ENCODE results near the gene IFI27L1.

IFI27L1 gene

DNA sequence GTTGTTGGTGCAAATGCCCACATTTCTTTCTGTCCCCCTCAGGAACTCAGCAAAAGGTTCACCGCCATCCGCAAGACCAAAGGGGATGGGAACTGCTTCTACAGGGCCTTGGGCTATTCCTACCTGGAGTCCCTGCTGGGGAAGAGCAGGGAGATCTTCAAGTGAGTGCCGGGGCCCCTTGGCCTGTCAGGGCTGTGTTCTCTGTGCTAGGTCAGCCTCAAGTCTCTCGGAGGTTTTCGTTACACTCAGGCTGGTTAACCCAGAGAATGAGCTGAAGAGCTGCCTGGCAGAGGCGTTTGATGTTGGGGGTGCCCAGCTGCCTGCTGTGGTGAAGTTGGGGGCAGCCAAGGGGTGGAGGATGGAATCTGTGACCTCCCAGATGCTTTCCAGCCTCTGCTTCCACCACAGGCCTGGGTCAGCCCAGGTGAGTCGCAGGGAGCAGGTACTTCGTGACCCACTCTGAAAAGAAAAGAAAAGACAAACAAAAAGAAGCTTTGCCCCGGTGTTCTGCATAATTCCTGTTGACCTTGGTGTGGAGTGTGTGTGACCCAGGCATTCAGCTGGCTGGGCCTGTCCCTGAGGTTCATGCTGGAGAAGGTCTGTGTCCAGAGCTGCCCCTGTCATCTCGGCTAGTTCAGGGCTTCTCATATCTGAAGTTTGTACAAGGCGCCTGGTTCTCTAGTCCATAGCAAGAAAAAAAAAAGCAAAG lies 42.0 kb upstream of the IFI27L1 start:
- no peak for DNase-seq (ENCODE audit: low read depth)
- no peak overlapping the region for H3K4me3 ChIP-seq (ENCODE audit: low read depth, low read length)
- TF ChIP-seq, protein P1, sequence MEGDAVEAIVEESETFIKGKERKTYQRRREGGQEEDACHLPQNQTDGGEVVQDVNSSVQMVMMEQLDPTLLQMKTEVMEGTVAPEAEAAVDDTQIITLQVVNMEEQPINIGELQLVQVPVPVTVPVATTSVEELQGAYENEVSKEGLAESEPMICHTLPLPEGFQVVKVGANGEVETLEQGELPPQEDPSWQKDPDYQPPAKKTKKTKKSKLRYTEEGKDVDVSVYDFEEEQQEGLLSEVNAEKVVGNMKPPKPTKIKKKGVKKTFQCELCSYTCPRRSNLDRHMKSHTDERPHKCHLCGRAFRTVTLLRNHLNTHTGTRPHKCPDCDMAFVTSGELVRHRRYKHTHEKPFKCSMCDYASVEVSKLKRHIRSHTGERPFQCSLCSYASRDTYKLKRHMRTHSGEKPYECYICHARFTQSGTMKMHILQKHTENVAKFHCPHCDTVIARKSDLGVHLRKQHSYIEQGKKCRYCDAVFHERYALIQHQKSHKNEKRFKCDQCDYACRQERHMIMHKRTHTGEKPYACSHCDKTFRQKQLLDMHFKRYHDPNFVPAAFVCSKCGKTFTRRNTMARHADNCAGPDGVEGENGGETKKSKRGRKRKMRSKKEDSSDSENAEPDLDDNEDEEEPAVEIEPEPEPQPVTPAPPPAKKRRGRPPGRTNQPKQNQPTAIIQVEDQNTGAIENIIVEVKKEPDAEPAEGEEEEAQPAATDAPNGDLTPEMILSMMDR (IDR thresholded peaks at IDR 0.05; ENCODE audit: low read depth, low read length, missing control alignments) = no peak
- in situ Hi-C loops (cut with HindIII; ENCODE audit: low sequenced_read_pairs) = no loop called here

DNA sequence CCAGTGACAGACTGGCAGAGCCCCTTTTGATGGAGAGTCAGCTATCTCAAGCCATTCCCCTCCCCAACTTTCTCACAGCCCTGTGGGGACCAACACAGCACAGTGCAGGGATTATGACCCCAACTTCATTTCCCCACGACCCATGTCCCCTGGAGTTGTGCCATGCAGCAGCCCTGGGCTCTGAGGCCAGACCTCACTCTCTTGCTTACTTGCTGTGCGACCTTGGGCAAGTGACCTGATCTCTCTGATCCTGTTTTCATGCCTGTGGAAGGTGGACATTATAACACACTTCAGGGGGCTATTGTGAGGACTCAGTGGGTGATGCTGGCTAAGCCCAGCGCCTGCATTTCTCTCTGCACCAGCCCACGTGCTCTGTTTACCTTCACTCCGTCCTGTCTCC lies 40.9 kb upstream of the IFI27L1 start:
- TF ChIP-seq, protein P1 (IDR thresholded peaks at IDR 0.05; ENCODE audit: low read depth, low read length, missing control alignments) = no peak
- in situ Hi-C loops (cut with HindIII; ENCODE audit: low sequenced_read_pairs) = no loop called here
- H3K4me3 ChIP-seq (ENCODE audit: low read depth, low read length) = no peak overlapping the region
- DNase-seq (ENCODE audit: low read depth) = no peak

DNA sequence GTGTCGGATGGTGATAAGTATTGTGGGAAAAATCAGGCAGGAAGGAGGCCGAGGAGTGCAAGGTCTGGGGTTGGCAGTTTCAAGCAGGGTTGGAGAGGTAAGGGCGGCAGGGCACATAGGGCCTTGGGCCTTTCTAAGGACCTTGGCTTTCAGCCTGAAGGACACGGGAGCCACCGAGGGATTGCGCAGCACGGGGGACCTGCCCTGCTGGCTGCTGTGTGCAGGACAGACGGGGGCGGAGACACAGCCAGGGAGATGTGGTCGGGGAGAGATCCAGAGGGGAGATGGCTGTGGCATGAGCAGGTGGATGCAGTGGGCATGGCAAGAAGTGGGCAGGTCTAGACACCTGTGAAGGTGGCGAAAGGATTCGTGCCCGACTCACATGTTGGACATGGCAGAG lies 40.3 kb upstream of the IFI27L1 start:
- no peak for DNase-seq (ENCODE audit: low read depth)
- TF ChIP-seq, protein P1 (IDR thresholded peaks at IDR 0.05; ENCODE audit: low read depth, low read length, missing control alignments) = no peak
- no peak overlapping the region for H3K4me3 ChIP-seq (ENCODE audit: low read depth, low read length)
- in situ Hi-C loops (cut with HindIII; ENCODE audit: low sequenced_read_pairs) = no loop called here

DNA sequence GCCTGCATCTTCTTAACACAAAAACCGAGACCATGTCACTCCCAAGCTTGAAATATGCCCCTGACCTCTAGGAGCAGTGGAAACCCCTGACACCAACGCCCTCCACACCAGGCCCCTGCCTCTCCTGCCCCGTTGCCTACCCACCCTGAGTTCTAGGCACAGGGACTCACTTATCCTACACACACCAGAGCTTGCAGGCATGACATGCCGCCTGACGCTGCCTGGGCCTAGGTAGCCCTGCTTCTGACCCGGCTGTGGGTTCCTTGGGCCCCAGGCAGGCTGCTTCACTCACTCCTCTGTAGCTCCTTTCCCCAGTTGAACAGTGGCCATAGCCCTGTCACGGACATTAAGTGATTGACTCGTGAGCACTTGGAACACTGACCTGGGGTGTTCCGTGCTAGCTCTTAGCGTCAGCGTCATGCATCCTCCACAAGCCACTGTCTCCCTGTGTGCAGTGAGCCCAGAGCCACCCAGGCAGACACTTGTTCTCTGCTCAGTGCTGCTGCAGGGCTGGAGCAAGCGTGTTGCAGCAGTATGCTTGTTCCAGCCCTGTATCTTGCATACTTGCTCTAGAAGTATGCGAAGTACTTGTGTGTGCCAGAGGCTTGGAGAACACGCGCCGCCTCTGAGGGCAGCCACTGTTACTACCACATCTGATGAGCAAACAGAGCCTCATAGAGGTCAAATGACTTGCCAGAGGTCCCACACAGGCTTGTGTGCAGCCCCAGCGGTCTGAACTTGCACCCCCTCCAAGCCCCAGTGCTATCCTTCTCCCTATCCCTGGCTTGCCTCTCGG lies 39.4 kb upstream of the IFI27L1 start:
- in situ Hi-C loops (cut with HindIII; ENCODE audit: low sequenced_read_pairs) = no loop called here
- no peak overlapping the region for H3K4me3 ChIP-seq (ENCODE audit: low read depth, low read length)
- no peak for DNase-seq (ENCODE audit: low read depth)
- TF ChIP-seq, protein P1 (IDR thresholded peaks at IDR 0.05; ENCODE audit: low read depth, low read length, missing control alignments) = no peak

DNA sequence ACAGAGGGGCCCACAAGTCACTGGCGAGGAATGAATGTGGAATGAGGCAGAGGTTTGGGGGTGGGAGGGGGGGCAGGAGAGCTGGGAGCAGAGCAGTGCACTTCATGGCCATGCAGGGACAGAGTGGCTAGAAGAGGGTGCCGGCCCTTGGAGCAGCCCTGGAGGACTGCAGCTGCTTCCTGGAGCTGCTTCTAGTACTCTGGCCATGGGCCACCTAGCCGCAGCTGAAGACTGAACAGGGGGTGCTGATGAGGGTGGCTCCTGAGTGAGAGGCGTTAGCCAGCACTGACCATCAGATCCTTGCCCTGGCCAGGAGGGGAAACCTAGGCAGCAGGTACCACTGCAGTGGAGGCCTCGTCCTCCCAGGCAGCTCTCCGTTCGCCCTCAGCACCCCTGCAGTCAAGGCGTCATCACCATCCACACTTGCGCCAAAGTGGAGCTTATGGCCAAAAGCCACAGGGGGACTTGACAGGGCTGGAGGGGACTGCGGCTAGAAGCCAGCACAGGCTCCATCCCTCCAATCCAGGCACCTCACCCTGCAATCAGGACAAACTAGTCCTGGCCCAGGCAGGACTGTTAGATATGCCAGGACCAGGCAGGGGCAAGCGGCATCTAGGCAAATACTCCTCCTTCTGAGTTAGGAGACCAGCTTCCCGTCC lies 38.5 kb upstream of the IFI27L1 start:
- TF ChIP-seq, protein P1 (IDR thresholded peaks at IDR 0.05; ENCODE audit: low read depth, low read length, missing control alignments) = no peak
- DNase-seq (ENCODE audit: low read depth) = no peak
- in situ Hi-C loops (cut with HindIII; ENCODE audit: low sequenced_read_pairs) = no loop called here
- no peak overlapping the region for H3K4me3 ChIP-seq (ENCODE audit: low read depth, low read length)

DNA sequence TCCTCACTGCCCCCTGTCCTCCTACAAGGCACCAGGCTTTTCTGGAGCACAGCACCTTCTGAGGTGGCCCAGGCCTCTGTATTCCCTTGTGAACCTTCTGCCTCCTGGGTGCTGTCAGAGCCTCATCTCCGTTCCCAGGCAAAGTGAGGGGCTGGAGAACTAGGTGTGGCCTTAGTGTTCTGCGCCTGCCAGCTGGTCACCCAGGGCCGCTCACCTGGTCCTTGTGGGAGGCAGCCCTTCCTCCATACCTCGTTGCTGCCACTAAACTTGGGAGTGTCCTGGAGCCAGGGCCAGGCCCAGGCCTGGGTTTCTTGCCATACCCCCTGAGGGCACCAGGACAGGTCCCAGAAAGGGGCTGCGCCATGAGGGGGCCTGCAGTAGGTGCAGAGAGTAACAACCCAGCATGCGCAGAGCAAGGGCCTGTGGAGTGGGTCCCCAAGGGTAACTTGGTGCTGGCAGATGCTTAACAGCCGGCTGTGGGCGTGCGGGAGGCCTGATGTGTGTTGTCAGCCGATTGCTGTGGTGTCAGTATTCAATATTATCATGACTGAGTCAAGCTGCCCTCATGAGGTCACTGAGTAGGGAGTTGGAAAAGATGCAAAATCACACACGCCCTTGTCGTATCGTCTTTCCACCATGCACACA lies 37.9 kb upstream of the IFI27L1 start:
- no peak for DNase-seq (ENCODE audit: low read depth)
- in situ Hi-C loops (cut with HindIII; ENCODE audit: low sequenced_read_pairs) = no loop called here
- no peak overlapping the region for H3K4me3 ChIP-seq (ENCODE audit: low read depth, low read length)
- TF ChIP-seq, protein P1 (IDR thresholded peaks at IDR 0.05; ENCODE audit: low read depth, low read length, missing control alignments) = no peak

Data from astrocyte of the cerebellum (primary cell).